ENCODE results near the gene KLK8. TPM values are rescaled to one million over a fixed set of nuclear protein-coding genes. Genes with fewer than 3 reads are reported as not detected.

KLK8 gene
- total RNA-seq, 2 donors from 2014 or later: 2.9 TPM; not detected in 1

DNA sequence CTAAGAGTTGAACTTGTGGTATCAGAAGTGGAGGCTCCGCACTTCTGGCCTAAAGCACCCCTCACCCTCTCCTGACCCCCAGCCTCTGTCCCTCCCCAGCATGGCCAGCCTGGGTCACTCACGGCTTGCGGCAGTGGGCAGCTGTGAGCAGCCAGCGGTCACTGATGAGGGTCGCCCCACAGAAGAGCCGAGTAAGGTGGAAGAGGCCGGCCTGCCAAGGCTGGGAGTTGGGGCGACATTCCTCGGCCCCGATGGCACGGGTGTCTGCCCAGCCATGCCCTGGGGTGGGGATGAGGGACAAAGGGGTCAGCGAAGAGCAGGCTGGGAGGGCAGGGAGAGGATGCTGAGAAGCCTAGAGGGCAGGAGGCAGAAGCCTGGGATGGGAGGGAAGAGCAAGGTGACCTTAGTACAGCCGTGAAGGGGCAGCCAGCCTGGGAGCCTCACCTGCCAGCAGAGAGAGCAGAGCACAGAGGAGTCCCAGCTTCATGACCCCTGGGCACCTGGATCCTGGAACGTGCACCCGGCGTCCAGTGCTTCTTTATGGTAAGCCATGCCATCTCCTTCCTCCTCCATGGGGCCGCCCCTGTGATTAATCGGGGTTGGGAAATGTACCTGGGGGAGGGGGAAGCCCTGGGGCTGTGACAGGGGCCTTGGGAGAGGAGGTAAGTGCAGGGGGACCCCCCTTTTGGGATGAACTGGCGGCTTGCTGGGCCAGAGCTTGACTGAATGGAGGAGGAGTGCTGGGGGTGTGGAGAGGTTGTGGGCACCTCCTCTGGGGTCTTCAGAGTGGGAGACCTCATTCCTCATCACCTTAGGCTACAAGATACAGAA is 7.9 kb upstream of the KLK8 start:
- no peaks in the 10 kb centered on the region for H3K4me1 ChIP-seq
- no peaks in the 10 kb centered on the region for H3K9me3 ChIP-seq
- no peaks in the 10 kb centered on the region for H3K36me3 ChIP-seq
- H3K27ac ChIP-seq: no peak overlapping the region
- DNase-seq (ENCODE audit: low spot score): no peak
- TF ChIP-seq, protein P1, sequence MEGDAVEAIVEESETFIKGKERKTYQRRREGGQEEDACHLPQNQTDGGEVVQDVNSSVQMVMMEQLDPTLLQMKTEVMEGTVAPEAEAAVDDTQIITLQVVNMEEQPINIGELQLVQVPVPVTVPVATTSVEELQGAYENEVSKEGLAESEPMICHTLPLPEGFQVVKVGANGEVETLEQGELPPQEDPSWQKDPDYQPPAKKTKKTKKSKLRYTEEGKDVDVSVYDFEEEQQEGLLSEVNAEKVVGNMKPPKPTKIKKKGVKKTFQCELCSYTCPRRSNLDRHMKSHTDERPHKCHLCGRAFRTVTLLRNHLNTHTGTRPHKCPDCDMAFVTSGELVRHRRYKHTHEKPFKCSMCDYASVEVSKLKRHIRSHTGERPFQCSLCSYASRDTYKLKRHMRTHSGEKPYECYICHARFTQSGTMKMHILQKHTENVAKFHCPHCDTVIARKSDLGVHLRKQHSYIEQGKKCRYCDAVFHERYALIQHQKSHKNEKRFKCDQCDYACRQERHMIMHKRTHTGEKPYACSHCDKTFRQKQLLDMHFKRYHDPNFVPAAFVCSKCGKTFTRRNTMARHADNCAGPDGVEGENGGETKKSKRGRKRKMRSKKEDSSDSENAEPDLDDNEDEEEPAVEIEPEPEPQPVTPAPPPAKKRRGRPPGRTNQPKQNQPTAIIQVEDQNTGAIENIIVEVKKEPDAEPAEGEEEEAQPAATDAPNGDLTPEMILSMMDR (IDR thresholded peaks at IDR 0.05): no peak
- no peak overlapping the region for H3K4me3 ChIP-seq
- no peaks in the 10 kb centered on the region for H3K27me3 ChIP-seq

DNA sequence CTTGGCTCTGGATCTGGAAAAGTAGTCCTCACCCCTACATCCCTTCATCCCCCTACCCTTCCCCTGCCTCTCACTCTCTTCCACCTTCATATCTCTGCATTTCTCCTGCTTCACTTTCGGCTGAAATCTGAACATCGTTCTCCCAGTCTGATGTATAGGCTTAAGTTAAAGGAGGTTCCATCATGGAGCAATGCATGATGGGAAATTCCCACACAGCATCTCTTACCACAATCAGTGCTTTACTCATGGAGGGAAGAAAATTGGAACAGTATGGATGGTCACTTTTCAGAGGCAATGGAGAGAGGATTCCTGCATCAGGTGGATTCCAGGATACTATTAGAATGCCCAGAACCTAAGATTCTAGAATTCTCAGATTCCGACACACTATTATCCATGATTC is 6.1 kb upstream of the KLK8 start:
- TF ChIP-seq, protein P1 (IDR thresholded peaks at IDR 0.05): no peak
- H3K4me3 ChIP-seq: no peak overlapping the region
- peaks cover 0 to 5% of the 10 kb centered on the region in 2 donors for H3K27me3 ChIP-seq
- H3K27ac ChIP-seq: no peak overlapping the region
- DNase-seq (ENCODE audit: low spot score): no peak
- H3K36me3 ChIP-seq: no peaks in the 10 kb centered on the region
- no peaks in the 10 kb centered on the region for H3K9me3 ChIP-seq
- no peaks in the 10 kb centered on the region for H3K4me1 ChIP-seq

DNA sequence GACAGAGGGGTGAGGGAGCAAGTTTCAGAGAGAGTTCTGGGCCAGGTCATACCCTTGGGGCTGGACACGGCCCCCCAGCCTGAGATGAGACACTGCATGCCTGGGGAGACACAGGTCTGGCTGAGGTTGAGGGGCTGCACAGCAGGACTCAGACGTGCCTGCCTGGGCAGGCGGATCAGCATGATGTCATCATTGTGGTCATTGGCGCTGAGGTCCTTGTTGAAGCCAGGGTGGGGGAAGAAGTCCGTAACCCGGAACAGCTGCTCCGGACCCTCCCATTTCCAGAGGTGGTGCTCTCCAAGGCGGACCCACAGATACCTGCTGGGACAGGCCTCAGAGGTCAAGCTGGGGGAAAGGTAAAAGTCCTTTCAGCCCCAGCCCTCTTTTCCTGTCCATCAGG is 5.0 kb upstream of the KLK8 start:
- no peak for DNase-seq (ENCODE audit: low spot score)
- Histone ChIP-seq H3K4me1 (no peaks in the 10 kb centered on the region), H3K36me3 (no peaks in the 10 kb centered on the region), H3K9me3 (no peaks in the 10 kb centered on the region), H3K27ac (no peak overlapping the region), H3K27me3 (peaks cover 0 to 11% of the 10 kb centered on the region in 2 donors), H3K4me3 (no peak overlapping the region)
- TF ChIP-seq, protein P1 (IDR thresholded peaks at IDR 0.05): no peak

DNA sequence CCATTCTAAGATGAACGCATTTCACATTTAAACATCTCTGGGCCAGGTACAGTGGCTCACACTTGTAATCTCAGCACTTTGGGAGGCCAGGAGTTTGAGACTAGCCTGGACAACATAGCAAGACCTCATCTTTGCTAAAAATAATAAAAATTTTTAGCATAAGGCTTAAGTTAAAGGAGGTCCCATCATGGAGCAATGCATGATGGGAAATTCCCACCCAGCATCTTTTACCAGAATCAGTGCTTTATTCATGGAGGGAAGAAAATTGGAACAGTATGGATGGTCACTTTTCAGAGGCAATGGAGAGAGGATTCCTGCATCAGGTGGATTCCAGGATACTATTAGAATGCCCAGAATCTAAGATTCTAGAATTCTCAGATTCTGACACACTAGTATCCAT is 3.8 kb upstream of the KLK8 start:
- H3K27me3 ChIP-seq: peaks cover 0 to 11% of the 10 kb centered on the region in 2 donors
- no peak overlapping the region for H3K27ac ChIP-seq
- H3K36me3 ChIP-seq: no peaks in the 10 kb centered on the region
- H3K9me3 ChIP-seq: no peaks in the 10 kb centered on the region
- no peaks in the 10 kb centered on the region for H3K4me1 ChIP-seq
- TF ChIP-seq, protein P1 (IDR thresholded peaks at IDR 0.05): no peak
- H3K4me3 ChIP-seq: no peak overlapping the region
- no peak for DNase-seq (ENCODE audit: low spot score)

DNA sequence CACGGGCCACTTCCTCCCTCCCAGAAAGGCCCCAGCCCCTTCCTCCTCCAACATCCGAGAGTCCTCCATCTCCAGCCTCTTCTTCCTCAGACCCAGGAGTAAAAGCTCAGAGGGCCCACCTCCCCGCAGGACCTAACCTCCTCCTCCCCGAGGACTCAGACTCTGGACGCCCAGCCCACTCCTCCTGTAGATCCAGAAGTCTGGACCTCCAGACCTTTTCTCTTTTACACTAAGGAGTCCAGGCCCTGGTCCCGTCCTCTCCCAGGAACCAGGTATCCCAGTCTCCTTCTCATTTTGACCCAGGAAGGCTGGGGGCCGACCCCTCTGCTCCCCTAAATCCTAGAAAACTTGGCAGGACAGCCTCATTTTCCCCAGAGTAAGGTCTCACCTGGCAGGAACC is 1.9 kb upstream of the KLK8 start:
- H3K27me3 ChIP-seq: peaks cover 0 to 11% of the 10 kb centered on the region in 2 donors
- H3K4me3 ChIP-seq: no peak overlapping the region
- H3K36me3 ChIP-seq: no peaks in the 10 kb centered on the region
- TF ChIP-seq, protein P1 (IDR thresholded peaks at IDR 0.05): no peak
- no peaks in the 10 kb centered on the region for H3K4me1 ChIP-seq
- H3K27ac ChIP-seq: no peak overlapping the region
- DNase-seq (ENCODE audit: low spot score): no peak
- no peaks in the 10 kb centered on the region for H3K9me3 ChIP-seq
